ENCODE data around the gene PLEKHM1.
A peak's percentile ranks its signal among the peaks of the same experiment; 100 is the strongest.

The PLEKHM1 gene

DNA sequence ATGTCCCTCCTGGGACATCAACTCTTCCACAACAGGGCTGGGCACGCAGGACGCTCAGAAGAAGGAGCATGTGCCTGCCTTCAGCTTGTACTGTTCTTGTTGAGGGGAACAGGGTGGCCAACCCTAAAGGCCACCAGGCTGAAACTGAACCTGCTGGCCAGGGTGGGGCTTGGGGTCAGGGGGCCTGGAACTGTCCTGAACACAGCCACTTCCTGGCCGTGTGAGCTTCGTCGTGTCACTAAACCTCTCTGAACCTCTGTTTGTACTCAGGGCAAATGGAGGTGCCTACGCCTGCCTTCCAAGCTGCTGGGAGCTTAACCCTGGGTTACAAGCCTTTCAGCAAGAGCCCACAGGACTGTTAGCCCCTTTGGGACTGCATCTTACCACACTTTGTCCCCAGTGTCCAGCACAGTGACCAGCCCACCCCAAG, 64.5 kb downstream of the PLEKHM1 start:
- no peak for DNase-seq

DNA sequence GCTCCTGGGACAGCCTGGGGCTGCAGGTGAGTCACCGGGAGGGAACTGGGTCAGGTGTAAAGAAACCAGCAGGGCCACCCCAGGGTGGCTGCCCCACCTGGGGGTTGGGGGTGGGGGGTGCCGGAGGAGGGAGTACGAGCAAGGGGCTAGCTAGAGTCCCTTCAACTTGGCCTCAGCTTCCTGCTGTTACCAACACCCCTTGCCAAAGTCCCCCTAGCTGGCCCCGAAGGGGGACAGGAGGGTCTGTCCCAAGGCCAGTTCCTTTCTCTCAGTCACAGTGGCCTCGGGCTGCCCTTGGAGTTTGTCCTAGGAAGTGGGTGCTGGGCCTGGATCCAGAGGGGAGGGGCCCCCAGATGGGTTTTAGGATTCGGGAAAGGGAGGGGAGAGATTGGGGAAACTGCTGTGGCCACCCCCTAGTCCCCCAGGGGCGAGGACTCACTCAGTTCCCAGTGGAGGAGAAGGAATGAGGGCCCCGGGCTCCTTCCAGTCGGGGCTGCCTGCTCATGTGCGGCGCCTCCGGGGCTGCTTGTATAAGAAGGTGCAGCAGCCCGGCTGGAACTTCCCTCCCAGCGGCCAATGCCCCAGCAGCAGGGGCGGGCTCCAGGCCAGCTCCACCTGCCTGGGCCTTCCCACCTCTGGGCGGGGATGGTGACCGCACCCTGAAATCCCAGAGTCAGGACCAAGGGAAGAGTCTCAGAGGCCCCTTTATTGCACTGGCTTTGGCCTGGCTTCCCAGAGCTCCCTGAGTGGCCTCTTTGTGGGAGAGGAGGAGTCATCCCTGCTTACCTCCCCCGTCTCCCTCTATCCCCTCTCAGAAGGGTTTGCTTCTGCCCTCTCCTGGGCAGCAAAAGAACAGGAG, 65.2 kb downstream of the PLEKHM1 start:
- DNase-seq, result peak; percentile 57

DNA sequence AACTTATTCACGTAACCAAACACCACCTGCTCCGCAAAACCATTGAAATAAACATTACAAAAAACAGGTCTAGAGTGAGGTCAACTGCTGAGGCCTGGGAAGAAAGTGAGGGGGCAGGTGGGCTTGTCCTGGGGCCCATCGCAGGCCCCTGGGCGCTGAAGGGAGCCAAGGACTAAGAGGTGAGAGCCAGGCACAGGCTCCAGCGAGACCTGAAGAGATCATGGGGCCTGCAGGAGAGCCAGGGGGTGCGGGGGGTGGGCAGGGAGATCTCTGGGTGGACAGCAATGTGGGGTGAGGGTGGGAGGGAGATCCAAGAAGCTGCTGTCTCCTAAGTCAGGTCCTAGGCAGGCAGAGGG, 65.8 kb downstream of the PLEKHM1 start:
- DNase-seq, result no peak

DNA sequence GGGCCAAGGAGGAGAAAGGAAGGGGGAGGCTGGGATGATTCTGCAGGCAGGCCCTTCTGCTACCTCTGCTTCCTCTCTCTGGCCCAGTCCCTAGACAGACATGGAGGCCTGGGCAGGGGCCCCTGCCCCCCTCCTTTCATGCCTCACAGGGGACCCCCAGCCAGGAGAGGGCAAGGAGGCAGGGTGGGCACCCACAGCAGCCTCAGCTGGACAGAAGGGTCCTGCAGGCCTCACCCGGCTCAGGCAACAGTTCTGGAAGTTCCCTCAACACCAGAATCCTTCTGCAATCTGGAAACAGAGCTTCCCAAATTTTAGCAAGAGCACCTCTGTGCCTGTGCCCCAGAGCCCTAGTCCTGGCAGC, 66.6 kb downstream of the PLEKHM1 start:
- DNase-seq, result no peak

DNA sequence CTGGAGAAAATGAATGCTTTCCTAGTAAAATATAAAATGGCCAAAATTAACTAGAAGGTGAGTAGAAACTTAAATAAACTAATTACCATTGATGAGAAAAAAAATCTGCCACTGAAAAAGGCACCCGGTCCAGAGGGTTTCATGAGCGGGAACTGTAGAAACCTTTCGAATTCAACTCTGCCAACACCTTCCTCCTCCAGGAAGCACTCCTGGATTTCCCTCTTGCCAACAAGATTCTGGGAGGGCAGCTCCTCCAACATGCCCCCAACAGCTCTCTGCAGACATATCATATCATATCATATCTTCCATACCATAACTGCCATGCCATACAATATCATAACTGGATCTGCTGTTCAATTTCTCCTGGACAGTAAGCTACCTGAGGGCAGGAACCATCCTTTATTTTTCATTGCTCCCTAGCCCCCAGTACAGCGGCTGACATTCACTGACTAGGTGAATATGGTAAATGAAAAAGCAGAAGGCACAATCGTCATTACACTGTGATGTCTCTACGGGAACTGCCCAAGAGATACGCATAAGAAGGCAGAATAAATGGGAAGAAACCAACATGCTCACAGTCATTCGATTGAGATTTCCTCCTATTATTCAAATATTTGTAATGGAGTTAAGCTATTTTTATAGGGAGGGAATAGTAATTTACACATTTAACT, 67.1 kb downstream of the PLEKHM1 start:
- no peak for DNase-seq

DNA sequence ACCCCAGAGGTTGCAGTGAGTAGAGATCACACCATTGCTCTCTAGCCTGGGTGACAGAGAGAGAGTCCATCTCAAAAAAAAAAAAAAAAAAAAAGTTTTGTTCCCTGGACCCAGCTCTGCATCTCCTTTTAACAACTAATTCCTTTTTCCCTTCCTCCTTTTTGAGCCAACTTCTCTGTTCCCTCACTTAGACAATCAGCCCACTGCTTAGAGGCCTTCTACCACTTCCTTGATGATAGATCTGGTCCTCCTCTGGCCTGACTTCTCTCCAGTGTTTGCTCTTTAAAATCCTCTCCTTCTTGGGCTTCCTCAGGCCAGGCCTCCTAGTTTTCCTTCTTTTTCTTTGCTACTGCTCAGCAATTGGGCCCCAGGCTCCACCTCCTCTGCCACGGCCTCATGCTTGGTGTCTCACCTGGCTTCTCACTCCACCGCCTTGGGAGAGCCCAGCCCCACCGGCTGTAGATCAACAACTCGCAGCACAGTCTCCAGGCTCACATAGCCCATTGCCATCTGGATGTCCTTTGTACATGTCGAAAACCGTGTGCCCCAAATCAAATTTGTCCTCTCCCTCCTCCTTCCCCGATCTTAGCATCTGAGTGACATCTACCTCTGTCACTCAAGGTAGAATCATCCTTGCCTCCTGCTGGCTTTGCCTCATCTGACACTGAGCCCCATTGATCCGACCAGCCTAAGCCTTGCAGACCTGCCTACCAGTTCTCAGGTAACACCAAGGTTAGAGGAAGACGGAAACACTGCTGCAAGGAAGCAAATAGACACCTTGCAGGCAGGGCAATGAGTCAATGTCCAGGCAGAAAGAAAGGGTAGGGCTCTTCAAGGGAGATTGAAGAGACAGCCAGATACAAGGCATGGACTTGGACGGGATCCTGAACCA, 75.3 kb downstream of the PLEKHM1 start:
- DNase-seq, result no peak

DNA sequence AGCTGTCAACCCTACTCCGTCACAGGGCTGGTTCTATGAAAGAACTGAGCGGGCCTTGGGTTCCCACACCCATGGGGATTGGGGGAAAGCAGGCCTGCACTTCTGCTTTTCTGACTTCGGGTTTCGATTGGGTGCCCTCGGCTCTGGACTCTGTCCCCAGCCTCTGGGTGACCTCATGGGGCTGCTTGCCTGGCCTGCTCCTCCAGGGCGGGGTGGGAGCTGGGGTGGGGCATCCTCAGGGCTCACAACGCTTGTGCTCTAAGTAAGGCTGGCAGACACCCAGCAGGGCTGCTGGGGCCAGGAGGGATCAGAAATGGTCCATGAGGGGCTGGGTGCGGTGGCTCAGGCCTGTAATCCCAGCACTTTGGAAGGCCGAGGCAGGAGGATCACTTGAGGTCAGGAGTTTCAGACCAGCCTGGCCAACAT, 77.0 kb downstream of the PLEKHM1 start:
- DNase-seq, result no peak

DNA sequence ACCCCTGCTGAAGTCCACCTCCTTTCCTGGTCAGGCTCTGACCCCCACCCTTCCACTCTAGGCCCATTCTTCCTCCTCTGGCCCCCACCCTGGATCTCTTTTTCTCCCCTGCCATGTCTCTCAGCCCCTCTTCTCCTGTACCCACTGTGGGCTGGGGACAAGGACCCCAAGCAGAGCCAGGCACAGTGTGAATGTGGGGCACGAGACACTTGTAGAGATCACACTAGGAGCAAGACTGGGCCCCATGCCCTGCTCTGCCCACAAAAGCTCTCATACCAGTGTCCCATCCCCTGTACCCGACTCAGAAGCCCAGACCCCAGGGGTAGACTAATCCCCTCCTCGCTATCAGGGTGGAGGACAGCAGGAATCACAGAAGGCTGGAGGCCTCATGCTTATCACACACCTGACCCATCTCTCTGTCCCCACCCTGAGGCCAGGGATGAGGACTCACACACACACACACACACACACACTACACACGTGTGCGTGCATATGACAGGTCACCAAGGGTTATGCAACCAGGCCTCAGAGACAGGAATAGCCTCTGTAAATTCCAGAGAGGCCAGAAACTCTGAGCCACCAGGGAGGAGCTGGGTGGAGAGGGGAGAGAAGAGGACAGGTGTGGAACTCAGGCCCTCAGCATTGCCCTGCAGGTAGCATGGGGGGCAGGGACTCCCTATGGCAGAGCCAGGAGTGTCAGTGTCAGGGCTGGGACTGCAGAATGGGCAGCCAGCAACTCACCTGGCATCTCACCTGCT, 79.0 kb downstream of the PLEKHM1 start:
- no peak for DNase-seq

DNA sequence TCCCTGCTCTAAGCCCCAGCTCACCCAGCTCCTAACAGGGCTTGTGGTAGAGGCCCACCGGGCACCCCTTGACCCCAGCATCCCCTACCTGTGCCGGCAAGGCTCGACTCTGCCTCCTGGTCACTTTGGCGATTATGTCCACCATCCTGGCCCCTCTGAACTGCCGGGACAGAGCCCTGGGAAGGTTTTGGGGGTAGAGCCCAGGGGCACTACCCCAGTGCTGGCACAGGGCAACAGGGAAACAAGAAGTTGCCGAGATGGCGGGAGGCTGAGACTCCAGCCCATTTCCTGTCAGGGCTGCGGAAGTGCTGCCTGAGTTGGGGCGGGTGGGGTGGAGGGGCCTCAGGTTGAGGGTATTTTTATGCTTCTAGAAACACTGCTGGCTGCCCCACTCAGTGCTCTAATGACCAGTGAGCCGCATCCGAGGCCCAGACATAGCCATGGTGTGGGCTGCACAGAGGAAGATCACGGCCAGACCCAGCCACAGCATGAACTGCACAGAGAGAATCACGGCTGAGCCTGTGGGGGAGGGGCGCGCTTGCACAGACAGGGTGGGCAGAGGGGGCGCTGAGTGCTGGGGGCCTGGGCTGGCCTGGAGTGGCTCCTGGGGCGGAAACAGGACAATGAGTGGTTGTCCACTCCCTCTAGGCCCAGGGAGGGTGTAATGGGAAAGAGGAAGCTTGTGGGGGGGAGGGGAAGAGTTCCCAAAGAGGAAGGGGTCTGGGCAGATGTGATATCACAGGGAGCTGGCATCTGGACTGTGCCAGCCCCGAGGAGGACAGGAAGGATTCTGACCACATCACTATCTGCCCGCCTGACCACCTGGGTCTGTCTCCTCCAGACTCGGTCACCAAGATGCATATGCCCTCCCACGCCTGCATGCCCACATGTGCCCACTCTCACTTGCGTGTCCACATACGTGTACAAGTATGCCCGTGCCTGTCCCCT, 80.1 kb downstream of the PLEKHM1 start:
- no peak for DNase-seq

DNA sequence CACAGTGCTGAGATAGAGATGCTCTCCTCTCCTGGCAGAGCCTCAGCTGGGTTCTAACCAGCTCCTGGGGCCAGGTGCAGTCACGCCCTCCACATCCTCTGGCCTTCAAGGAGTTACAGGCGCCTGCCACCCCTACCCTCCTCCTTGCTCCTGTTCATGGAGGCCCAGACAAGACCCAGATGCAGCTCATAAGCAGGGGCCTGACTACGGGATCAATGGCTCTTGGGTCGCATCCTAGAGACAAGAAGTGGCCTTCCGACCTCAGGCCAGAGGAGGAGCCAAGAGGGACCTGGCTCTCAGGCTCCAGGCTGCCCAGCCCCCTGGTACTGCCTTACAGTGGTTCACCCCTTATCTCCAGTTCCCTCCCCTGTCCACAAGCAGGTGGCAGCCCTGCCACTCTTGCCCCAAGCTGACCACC, 80.9 kb downstream of the PLEKHM1 start:
- DNase-seq, result no peak

DNA sequence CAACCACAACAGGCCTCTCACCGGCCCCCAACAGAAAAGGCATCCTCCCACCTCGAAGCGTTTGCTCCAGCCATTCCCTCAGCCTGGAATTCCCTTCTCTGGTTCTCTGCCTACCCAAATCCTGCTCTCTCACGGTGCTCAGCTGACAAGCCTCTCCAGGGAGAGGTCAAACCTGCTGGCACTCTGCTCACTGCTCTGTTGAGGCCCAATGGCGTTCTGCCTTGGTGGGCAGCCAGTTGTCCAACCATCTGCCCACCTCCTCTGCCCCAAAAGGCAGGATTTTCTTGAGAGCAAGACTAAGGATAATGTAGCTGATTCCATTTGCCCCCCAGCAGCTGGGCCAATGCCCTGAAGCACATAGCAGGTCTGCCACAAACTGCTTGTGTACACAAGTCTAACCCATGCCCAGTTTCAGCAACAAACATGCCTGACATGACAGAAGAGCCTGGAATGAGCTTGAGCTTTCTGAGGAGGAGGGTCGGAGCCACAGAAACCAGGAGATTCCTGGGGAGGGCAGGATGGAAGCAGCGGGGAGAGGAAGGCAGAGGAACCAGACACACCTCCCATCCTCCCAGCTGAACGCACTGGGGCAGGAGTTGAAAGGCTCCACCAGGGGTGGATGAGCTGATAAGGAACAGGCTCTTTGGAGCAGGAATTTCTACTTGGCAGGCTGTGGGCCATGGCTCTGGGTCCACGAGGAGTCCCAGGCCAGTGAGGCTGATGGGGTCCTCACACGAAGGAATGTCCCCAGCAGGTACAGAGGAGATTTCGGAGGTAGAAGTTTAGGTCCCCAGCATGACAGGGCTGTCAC, 81.7 kb downstream of the PLEKHM1 start:
- no peak for DNase-seq

DNA sequence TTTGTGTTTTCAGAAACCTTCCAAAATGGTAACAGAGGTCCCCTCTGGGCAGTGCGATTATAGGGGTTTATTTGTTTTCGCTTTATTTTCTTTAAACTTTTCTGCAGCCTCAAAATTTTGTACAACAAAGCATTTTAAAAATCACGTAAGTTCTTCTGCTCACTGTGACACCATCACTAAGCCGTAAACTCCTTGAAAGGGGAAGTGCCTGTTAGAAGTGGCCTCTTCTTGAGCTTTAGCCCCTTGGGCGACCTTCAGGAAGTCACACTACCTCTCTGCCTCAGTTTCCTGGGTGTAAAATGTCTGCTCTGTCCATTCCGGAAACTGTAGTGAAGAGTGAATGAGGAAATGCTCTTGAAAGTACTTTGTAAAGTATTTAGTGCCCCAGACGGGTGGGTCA, 84.4 kb downstream of the PLEKHM1 start:
- DNase-seq, result no peak

DNA sequence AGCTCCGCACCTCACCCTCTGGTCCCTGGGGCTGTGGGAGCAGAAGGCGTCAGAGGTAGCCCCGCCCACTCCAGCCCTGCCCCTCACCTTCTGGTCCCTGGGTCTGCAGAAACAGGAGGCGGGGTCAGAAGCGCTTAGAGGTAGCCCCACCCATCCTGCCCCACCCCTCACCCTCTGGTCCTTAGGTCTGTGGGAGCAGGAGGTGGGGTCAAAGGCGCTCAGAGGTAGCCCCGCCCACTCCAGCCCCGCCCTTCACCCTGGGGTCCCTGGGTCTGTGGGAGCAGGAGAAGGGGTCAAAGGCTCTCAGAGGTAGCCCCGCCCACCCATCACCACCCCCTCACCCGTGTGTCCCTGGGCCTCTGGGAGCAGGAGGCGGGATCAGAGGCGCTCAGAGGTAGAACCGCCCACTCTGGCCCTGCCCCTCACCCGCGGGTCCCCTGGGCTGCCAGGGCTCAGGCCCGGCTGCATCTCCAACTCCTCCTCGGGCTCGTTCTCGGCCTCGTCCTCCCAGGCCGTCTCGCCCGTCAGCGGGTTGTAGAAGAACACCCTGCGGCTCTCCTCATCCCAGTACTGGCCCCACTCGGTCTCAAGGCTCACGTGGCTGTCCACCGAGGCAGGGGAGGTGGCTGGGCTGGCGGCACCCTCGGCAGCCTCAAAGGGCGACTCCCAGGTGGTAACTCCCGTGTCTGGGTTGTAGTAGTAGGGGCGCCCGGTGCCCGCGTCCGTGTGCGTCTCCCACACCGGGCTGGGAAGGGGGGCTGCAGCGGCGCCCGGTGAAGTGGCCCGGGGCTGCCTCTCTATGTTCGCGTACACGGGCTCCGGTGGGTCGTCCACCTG, 85.1 kb downstream of the PLEKHM1 start:
- DNase-seq, result no peak

DNA sequence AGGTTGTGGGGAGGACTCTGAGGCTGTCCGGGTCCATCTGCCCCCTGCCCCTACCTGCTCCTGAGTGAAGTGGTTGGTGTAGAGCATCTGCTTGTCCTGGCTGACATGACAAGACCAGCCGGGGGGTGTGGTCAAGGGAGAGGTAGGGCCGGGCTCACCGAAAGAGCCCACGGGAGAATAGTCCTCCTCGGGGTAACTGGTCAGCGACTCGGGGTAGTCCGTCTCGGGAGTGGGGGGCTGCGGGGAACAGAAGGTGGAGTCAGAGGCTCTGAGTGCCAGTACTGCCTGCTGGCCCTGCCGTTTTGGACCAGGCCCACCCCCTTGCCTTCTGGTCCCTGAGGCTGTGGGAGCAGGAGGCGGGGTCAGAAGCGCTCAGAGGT, 85.7 kb downstream of the PLEKHM1 start:
- DNase-seq, result no peak

DNA sequence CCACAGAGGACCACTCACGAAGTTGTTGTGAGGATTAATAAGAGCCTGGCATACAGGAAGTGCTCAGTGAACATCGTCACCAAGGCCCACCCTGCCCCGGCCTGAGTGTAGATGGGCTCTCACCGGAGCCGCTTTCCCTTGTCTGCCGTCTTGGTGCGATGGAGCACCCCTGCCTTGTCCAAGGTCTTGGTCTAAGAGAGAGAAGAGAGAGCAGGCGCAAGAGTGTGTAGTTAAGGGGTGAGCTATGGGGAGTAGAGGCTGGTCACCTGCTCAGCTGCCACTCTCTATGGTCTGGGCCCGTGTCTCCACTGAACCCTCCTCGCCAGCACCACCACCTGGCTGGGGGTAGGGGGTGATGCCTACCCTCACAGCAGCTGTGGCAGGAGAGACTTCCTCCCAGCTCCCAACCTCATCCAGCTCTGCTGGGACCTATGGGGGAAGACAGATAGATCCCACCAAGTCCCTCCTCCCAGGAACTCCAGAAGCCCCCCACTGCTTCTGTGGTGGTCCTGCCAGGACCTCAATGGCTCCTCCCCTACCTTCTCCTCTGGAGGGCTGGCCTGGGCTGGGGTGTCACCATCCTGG, 86.5 kb downstream of the PLEKHM1 start:
- DNase-seq, result no peak

DNA sequence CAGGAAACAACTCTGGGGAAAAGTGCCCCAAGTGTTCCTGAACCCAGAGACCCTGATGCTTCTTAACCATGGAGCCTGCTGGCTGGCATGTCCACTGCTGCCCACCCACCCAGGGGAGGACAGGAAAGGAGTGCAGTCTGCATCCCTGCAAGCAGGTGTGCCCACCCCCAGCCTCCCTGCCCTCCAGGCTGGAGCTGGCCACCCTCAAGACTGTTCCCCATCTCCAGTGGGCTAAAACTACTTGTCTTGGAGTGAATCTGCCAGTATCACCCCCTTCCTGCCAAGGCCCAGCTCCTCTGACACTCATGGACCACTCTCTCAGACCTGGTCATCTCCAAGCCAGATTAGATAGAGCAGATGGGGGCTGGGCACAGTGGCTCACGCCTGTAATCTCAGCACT, 87.6 kb downstream of the PLEKHM1 start:
- DNase-seq, result no peak

DNA sequence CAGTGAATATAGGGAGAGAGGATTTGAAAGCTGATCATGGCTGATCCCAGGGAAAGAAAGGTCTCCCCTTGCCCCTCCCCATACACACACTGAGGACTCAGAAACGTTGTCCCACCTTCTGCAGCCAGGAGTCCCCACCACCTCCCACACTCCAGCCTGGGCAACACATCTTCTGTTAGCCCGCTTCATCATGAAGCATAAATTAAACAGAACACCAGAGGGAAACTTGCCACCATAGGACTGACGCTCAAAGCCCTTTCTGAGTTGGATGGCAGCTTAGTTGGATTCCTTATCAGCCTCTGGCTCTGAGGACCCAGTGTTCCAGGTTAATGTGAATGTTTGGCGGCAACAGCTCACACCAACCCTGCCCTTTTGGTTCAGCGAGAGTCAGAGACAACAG, 91.7 kb downstream of the PLEKHM1 start:
- DNase-seq, result no peak

DNA sequence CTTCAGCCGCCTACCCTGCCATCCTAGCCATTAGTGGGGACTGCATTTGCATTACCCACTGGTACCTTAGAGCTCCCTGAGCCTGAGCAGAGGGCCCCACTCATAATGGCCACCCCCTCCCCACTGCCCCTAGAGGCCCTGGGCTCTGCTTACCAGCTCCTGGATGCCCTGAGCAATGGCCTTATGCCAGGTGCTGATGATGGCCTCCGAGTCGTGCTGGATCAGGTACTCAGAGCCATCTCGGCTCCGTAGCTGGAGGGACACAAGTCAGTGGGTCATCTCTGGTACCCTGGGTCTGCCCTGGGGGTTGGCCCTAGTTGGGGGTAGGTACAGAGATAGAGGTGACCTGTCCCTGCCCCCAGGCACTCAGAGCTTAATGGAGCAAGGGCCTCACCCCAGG, 92.7 kb downstream of the PLEKHM1 start:
- no peak for DNase-seq

DNA sequence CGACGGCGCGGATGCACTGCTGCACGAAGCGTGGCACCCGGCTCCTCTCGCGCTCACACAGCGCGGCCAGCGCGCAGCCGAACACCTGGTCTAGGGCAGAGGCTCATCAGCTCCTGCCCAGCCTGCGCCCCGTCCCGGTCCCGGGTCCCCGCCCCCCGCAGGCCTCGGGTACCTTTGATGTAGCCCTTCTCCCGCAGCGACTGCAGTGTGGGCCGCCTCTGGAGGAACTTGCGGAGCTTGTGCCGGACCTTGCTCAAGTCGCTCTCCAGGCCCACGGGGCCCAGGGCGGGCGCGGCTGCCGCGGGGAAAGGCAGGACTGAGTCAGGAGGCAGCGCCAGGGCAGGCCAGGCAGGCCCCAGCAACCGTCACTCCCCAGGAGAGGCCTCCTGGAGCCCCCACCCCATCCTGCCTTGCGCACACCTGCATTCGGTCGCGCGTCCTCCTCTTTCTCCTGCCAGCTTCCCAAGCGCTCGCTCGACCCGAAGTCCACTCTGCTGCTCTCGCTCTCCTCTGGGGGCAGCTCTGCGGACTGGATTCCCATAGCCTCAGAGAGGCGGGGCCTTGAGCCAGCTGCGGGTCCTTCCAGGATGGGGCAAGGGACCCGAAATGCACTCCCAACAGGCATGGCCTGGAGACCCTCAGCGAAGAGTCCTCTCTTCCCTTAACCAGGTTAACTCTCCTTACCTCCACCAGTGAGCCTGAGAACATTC, 93.9 kb downstream of the PLEKHM1 start:
- DNase-seq, result no peak
